Neural cell (in vitro differentiated cells): ENCODE data around the gene PSMD13. TPM values are rescaled to one million over a fixed set of nuclear protein-coding genes. Genes with fewer than 3 reads are reported as not detected.

ENCODE experiments used
- H2AFZ ChIP-seq: fragments of 200-600, 300-800 bp; sonication (generic), shearing (Covaris generic); 2 replicates; pipeline ENCODE4 v1.6.0; 2014; ENCODE audit warnings: low read depth, mild to moderate bottlenecking, antibody characterized with exemption, low read length, moderate library complexity
- H3F3A ChIP-seq: fragments of 200-600 bp; shearing (Covaris generic); 2 replicates; pipeline ENCODE4 v1.6.1; 2016; ENCODE audit warnings: mild to moderate bottlenecking, moderate library complexity, mixed read lengths, antibody characterized with exemption, low read length; ENCODE audit not compliant: insufficient read depth, poor library complexity, severe bottlenecking
- H3K27ac ChIP-seq: fragments of 200-600, 300-800 bp; sonication (generic), shearing (Covaris generic); 2 replicates; pipeline ENCODE4 v1.5.1; 2014; ENCODE audit warnings: mild to moderate bottlenecking, low read length, moderate library complexity
- H3K27me3 ChIP-seq: fragments of 300-800, 200-600 bp; sonication (generic), shearing (Covaris generic); 2 replicates; pipeline ENCODE4 v1.6.0; 2014; ENCODE audit warnings: mild to moderate bottlenecking, low read depth, low read length, moderate library complexity; ENCODE audit not compliant: insufficient read depth
- H3K36me3 ChIP-seq: fragments of 300-800, 200-600 bp; sonication (generic), shearing (Covaris generic); 2 replicates; pipeline ENCODE4 v1.5.1; 2014; ENCODE audit warnings: mild to moderate bottlenecking, antibody characterized with exemption, low read length, moderate library complexity; ENCODE audit not compliant: insufficient read depth
- H3K4me2 ChIP-seq: fragments of 300-800, 200-600 bp; sonication (generic), shearing (Covaris generic); 2 replicates; pipeline ENCODE4 v1.6.0; 2014; ENCODE audit warnings: mild to moderate bottlenecking, low read length
- H3K4me3 ChIP-seq: fragments of 300-800, 200-600 bp; sonication (generic), shearing (Covaris generic); 2 replicates; pipeline ENCODE4 v1.5.1; 2014; ENCODE audit warnings: mild to moderate bottlenecking, low read length, moderate library complexity
- H3K79me2 ChIP-seq: fragments of 200-600 bp; shearing (Covaris generic); replicated peaks from 2 replicates; pipeline ENCODE4 v1.6.0; 2014; ENCODE audit warnings: mild to moderate bottlenecking, low read length, moderate library complexity; ENCODE audit not compliant: insufficient read depth
- H3K9ac ChIP-seq: fragments of 300-800, 200-600 bp; sonication (generic), shearing (Covaris generic); 2 replicates; pipeline ENCODE4 v1.6.1; 2016; ENCODE audit warnings: mild to moderate bottlenecking, low read length, mixed read lengths
- H3K9me2 ChIP-seq: fragments of 200-600 bp; shearing (Covaris generic); 2 replicates; pipeline ENCODE4 v1.6.1; 2016; ENCODE audit warnings: mild to moderate bottlenecking, low read length, mixed read lengths; ENCODE audit not compliant: insufficient read depth
- H3K9me3 ChIP-seq: fragments of 200-600, 300-800 bp; sonication (generic), shearing (Covaris generic); 2 replicates; pipeline ENCODE4 v1.6.1; 2016; ENCODE audit warnings: mild to moderate bottlenecking, mixed run types, low read length, moderate library complexity, mixed read lengths
- H4K20me1 ChIP-seq: fragments of 200-600 bp; shearing (Covaris generic); 2 replicates; pipeline ENCODE4 v1.6.1; 2016; ENCODE audit warnings: mild to moderate bottlenecking, mixed run types; ENCODE audit not compliant: insufficient read depth
- CTCF ChIP-seq: fragments of 450-650 bp; IDR thresholded peaks from 2 replicates; pipeline ENCODE4 v1.5.1; 2014; ENCODE audit warnings: antibody characterized with exemption, mild to moderate bottlenecking, moderate library complexity; ENCODE audit not compliant: poor library complexity, severe bottlenecking
- EP300 ChIP-seq: fragments of 450-650 bp; conservative IDR thresholded peaks from 2 replicates; pipeline ENCODE4 v1.6.1; 2014; ENCODE audit warnings: antibody characterized with exemption, mild to moderate bottlenecking, moderate library complexity; ENCODE audit not compliant: poor library complexity, severe bottlenecking
- EZH2 ChIP-seq: fragments of 200-600, 300-800 bp; shearing (Covaris generic), sonication (generic); IDR thresholded peaks from 2 replicates; pipeline ENCODE4 v1.6.1; 2014; ENCODE audit warnings: antibody characterized with exemption, low read length, borderline replicate concordance, mild to moderate bottlenecking; ENCODE audit not compliant: insufficient read depth, poor library complexity, severe bottlenecking
- MXI1 ChIP-seq: fragments of 450-650 bp; conservative IDR thresholded peaks from 2 replicates; pipeline ENCODE4 v1.6.1; 2014; ENCODE audit warnings: antibody characterized with exemption, mild to moderate bottlenecking; ENCODE audit not compliant: poor library complexity, severe bottlenecking
- POLR2AphosphoS5 ChIP-seq: IDR thresholded peaks from 2 replicates; pipeline ENCODE4 v1.6.1; 2012
- RAD21 ChIP-seq: fragments of 450-650 bp; conservative IDR thresholded peaks from 2 replicates; pipeline ENCODE4 v1.6.1; 2014; ENCODE audit warnings: antibody characterized with exemption, mild to moderate bottlenecking, moderate library complexity
- REST ChIP-seq: IDR thresholded peaks from 2 replicates; pipeline ENCODE4 v1.6.1; 2012; ENCODE audit warnings: borderline replicate concordance
- SMC3 ChIP-seq: fragments of 450-650 bp; conservative IDR thresholded peaks from 2 replicates; pipeline ENCODE4 v1.6.1; 2014; ENCODE audit warnings: antibody characterized with exemption, mild to moderate bottlenecking, moderate library complexity; ENCODE audit not compliant: poor library complexity
- TAF1 ChIP-seq: IDR thresholded peaks from 2 replicates; pipeline ENCODE4 v1.6.1; 2012; ENCODE audit warnings: low read depth
- polyA plus RNA-seq: library from polyadenylated mRNA; depleted of rRNA; stranded (reverse); fragments of >200 nt; gene quantifications from 2 replicates; pipeline ENCODE4 v1.2.3, GENCODE V29; 2014

Gene PSMD13
- polyA plus RNA-seq, 1 donor from 2014 or later: 183 TPM

GRCh38 chr11:278001-278951 lies 41.5 kb downstream of the PSMD13 start, which contains the start of gene NLRP6:
NLRP6 (plus strand) TSS chr11:278407; CDS start chr11:278570, 163 bp downstream.
- Histone ChIP-seq H3K4me2 (no peak within 1 kb of the TSS), H3K4me3 (no peak within 1 kb of the TSS), H3K27me3 (no peaks in the 10 kb centered on the region)

GRCh38 chr11:279040-279965 lies 42.5 kb downstream of the PSMD13 start:
- H3K9ac ChIP-seq: no peak overlapping the region
- H3K9me3 ChIP-seq: no peaks in the 10 kb centered on the region
- no peaks in the 10 kb centered on the region for H4K20me1 ChIP-seq
- H3K27me3 ChIP-seq: no peaks in the 10 kb centered on the region
- no peak for TF ChIP-seq TAF1
- TF ChIP-seq SMC3: no peak
- TF ChIP-seq MXI1: no peak
- no peak for TF ChIP-seq EZH2
- TF ChIP-seq RAD21: no peak
- TF ChIP-seq CTCF: no peak
- no peak for TF ChIP-seq EP300
- TF ChIP-seq POLR2AphosphoS5: no peak
- no peak for TF ChIP-seq REST
- no peaks in the 10 kb centered on the region for H3K36me3 ChIP-seq
- H3K9me2 ChIP-seq: no peaks in the 10 kb centered on the region
- H2AFZ ChIP-seq: no peak overlapping the region
- H3K4me2 ChIP-seq: no peak overlapping the region
- H3F3A ChIP-seq: no peaks in the 10 kb centered on the region
- H3K27ac ChIP-seq: no peak overlapping the region
- H3K4me3 ChIP-seq: no peak overlapping the region
- no peaks in the 10 kb centered on the region for H3K79me2 ChIP-seq

More at GRCh38 chr11:278001-278951, 41.5 kb downstream of the PSMD13 start, which contains the start of gene NLRP6:
- H3K9ac ChIP-seq: no peak within 1 kb of the TSS
- no peaks in the 10 kb centered on the region for H3K79me2 ChIP-seq
- H2AFZ ChIP-seq: no peak within 1 kb of the TSS
- H3K27ac ChIP-seq: no peak within 1 kb of the TSS
- no peaks in the 10 kb centered on the region for H3K9me2 ChIP-seq
- no peak for TF ChIP-seq REST
- no peak for TF ChIP-seq TAF1
- no peak for TF ChIP-seq POLR2AphosphoS5
- H3K36me3 ChIP-seq: no peaks in the 10 kb centered on the region
- no peaks in the 10 kb centered on the region for H4K20me1 ChIP-seq
- H3F3A ChIP-seq: no peaks in the 10 kb centered on the region
- no peaks in the 10 kb centered on the region for H3K9me3 ChIP-seq
